HG03571 (cell line): ENCODE results near the gene MARF1.
"Not testable (repeated sequence)": the region's sequence is repeated elsewhere in the genome, so short reads cannot be mapped to it uniquely, and the experiment has no call there.

Experiments
- ATAC-seq: cut with Tn5 transposase; IDR thresholded peaks from one replicate; pipeline ENCODE4 v1.9.1; 2021; ENCODE audit not compliant: unreplicated experiment

Gene MARF1

DNA sequence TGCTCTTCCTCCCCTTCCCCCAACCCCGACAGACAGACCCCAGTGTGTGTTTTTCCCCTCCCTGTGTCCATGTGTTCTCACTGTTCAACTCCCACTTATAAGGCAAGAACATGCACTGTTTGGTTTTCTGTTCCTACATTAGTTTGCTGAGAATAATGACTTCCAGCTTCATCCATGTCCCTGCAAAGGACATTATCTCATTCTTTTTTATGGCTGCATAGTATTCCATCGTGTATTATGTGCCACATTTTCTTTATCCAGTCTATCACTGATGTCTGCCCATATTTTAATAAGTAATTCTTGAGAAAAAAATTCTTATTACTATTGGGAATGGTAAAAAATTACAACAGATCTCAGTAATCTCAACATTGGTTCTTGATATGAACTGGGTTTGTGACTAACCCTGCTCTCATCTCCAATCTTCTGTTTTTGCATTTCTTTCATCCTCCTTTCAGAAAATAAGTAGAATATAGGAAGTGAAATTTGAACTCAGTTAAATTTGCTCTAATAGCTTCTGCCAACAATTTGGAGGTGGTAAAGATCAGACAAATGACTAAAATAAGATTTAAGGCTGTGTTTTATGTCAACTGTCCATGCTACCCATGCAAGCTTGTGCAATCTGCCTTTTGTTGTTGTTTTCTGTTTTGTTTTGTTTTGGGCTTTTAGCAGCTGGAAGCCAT, 11.1 kb downstream of the MARF1 start:
- no peak for ATAC-seq

DNA sequence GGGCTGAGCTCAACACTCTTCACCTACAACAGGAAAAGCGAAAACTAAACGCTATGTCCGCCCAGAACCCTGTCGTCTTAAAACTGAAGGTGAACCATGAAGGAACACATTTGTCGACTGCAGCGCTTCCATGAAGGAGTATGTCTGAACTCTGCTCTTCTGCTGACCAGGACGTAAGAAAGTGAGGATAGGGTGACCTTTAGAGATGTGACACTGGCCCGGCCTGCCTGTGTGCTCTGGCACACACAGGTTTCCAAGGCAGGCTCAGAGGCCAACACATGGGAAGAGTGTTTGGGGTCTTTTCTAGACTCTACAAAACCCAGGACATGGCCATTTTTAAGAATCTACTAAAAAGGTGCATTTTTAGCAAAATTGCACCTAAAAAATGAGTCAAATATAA, 21.1 kb downstream of the MARF1 start:
- ATAC-seq: no peak

DNA sequence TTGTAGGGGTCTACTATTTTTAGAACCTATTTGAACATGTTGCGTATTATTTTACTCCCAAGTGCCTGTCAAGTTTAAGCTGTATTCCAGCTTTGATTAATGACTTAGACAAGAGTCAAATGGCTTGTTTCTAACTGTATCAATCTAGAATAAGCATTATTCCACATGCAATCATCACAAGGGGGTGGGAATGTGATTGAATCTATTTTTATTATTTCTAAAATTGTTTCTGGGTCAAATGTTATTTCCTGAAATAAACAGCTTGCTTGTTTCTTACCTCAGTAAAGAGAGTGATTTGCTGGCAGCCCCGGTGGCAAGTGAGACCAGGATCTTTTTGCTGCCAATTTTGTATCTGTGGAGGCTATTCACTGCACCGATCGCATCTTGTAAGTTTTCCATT, 21.5 kb downstream of the MARF1 start:
- no peak for ATAC-seq

DNA sequence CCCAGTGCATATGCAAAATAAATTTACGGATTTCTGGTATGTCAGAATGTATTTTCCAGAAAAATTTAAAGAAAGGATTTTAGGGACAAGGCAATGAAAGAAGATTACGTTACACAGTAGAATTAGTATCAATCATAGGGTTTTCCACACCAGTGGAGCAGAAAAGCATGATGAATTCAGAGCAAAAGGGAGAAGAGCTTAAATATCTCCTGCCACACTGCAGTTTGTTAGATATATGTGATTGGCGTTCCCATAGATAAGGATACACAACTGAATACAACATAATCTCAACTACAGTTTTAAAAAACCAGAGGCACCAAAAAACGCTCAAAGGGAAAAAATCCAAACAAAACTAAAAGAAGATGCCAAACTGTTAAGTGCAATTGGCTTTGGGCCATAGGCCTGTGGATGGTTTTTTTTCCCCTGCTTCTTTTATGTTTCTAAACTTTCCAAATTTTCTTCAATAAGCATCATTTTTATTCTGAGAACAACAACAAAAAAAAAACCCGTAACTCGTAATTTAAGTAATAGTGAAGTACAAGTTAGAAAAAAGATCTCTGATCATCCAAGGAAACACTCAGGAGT, 22.3 kb downstream of the MARF1 start:
- ATAC-seq: no peak

DNA sequence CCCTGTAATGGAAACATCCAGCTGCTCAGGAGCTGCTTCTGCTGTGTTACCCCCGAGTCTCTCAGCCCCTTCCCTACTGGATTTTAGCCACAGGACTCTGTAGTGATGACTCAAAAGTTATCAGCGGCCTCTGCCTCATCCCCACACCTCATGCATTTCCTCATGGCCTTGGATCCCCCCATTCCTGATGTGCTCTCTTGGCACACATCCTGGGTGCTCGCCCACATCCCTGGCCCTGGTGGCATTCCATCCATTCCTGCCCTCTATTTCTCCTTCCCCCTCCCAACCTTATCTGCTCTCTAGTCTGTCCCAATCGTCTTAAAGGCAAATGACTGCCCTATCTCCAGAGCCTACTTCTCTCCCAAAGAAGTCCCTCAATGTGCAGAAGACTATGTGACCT, 24.6 kb downstream of the MARF1 start:
- ATAC-seq: no peak

DNA sequence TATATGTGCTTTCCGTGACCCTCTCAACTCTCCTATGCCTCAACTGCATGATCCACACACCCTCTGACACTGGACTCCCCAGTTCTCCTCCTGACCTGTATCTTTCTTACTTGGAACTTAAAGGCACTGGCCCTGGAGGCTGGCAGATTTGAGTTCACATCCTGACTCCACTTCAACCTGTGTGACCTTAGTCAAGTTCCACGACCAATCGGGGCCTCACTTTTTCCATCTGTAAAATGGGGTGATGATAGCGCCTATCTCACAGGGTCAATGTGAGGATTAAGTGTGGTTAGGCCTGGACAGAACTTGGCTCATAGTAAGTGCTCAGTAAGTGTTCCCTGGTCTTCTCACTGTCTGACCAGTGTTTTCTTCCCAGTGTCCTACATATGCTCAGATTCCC, 25.1 kb downstream of the MARF1 start:
- no peak for ATAC-seq

DNA sequence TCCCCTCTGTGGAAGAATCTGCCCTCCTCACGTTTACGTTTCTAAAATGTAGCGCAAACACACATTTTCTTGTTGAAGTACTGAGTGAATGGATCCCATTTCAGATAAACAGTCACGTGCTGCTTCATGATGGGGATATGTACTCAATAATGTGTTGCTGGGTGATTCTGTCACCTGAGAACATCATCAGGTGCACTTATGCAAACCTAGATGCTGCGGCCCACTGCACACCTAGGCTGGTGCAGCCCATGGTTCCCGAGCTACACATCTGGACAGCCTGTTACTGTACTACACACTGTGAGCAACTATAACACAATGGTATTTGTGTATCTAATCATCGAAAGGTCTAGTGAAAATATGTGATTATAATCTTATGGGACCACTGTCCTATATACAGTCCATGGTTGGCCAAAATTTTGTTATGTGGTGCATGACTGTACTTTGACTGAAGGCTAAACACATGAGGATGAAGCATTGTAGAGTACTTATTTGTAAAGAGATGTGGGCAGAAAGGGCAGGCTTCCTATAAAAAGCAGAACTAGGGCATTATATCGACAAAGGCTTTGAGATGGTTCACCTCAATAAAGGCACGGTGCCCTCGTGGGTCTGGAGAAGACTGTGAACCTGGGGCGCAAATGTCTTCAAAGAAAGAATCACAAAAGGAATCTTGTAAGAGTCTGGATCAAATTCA, 26.3 kb downstream of the MARF1 start:
- ATAC-seq: no peak

DNA sequence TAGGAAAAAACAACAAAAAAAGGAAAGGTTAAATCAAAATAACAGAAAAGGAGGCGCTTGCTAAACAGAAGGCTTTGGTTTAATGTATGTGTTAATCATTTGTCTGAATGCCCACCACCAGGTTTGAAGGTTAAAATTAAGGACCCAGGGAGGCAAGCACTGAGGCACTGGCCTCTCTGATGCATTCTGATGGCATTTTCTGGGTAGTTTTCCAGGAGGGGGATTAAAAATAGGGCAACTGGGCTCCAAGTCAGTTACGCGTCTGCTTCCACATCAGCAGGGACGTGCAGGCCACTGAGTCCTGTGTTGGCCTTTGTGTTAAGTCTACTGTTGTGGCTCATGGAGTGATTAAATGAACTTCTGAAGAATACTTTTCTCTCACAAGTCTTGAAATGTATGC, 26.9 kb downstream of the MARF1 start:
- no peak for ATAC-seq

DNA sequence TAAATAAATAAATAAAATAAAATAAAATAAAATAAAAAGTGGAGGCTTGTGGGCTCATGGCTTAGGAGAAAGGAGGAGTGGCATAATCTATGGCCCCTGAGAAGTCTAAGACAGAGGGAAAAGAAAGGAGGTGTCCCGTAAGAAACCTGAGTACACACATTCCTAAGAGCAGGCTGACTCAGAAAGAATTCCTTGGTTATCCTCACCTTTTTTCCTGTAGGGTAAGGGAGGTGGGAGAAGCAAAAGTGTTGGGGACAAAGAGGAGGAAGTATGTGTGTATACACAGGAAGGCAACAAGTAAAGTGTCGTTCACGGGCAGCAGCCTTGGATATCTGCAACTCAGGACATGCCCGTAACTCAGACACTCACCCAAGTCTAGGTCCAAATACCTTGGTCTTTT, 29.3 kb downstream of the MARF1 start:
- ATAC-seq: no peak

DNA sequence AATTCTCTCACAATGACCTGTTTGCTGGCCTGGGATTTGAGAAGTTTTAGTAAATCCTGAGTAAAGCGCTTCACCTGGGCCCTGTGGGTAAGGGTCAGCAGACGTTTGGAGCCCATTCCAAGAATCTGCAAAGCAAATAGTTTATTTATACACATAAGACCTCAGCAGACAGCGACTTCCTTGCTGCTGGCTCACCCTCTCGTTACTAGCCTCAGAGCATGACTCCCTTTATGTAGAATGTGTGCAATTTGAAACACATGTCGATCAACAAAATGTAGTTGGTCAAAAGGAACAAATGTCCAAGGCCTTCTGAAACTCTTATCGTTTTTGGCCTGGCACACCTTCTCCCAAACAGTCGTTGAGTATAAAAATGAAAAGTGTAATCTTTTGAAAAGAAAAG, 31.3 kb downstream of the MARF1 start:
- ATAC-seq: no peak

DNA sequence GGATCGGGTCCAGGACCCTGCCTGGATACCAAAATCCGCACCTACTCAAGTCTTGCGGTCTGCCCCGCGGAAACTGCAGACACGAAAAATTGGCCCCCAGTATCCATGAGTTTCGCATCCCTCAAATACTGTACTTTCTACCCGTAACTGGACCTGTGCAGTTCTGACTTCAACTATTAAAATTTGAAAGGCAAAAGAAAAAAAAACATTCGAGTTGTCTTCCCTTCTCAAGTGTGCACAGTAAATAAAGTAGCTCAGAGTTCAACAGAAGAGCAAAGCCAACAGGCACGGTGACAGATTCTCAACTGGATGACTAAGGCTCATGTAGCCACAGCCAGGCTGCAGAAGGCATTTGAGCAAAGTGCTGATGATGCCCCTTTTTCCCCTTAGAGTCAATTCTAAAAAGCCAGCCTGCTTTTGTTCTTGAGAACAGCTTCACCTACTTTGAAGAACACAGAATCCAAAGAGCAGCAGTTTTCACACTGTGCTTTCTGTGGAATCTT, 32.5 kb downstream of the MARF1 start:
- ATAC-seq: no peak

DNA sequence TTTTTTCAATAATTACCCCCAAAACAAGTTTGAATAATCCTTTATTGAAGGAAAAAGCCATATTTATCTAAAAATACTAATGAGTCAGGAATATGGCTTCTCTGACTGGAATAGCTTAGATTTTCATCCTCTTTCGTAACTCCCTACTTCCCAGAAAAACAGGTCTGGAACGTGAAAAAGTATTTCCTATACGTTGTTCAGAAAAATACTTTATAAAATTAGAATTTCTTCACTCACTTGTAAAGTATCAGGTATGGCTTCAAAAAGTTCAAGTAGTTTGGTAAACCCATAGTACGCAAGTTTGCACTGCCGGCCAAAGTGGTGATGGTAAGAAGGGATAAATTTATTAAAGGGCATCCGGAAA, 33.7 kb downstream of the MARF1 start:
- no peak for ATAC-seq

DNA sequence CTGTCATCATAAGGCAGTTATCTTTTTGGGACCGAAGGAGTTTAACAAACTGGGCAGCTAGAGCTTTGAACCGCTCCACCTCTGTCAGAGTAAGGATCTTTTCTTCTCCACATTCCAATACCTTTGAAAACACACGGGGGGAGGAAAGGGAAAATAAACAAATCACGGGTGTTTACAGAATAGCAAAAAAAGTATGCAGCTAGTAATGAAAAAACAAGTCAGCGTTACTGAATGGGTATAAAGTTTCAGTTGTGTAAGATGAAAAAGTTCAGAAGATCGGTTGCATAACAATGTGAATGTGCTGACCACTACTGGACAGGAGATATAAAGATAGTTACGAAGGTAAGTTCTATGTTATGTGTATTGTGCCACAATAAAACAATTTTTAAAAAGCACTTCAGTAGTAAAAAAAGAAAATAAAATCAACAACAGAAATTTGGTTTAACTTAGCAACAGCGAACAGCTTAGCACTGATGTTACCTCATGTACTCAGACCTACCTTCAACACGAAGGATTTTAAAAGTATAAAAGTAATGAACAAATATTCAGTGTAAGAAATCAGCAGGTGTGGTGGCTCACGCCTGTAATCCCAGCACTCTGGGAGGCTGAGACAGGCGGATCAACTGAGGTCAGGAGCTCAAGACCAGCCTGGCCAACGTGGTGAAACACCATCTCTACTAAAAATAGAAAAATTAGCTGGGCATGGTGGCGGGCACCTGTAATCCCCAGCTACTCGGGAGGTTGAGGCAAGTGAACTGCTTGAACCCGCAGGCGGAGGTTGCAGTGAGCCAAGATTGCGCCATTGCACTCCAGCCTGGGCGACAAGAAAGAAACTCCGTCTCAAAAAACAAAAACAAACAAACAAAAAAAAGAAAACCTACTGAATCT, 34.3 kb downstream of the MARF1 start:
- ATAC-seq: no peak

DNA sequence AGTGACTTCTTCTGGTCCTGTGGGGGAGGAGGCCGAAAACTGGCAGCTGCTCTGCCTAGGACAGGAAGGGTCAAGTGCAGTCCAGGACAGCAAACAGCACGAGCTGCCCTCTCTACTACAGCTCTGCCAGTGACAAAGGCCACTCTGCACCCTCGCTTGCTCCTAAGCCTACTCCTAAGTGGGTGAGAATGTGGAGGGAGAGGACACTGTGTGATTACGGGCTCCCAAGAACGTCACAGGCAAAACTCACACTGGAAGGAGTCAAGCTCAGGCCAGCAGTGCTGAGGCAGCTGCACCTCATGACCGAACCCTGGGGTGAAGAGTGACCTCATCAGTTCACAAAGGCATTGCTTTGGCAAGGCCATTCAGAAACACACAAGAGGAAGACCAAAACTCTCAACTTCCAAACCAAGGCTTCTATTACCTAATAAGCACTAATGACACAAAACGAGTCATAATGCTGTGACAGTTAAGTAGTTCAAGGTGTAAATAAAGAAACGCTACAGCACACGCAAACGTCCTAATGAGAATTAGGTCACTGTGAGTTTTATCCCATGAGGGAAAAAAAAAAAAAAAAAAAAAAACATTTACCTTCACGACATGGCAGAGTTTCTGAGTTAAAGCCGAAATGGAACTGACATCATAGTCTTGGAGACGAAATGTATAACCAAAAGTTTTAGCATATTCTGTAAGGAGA, 35.1 kb downstream of the MARF1 start:
- ATAC-seq: no peak

DNA sequence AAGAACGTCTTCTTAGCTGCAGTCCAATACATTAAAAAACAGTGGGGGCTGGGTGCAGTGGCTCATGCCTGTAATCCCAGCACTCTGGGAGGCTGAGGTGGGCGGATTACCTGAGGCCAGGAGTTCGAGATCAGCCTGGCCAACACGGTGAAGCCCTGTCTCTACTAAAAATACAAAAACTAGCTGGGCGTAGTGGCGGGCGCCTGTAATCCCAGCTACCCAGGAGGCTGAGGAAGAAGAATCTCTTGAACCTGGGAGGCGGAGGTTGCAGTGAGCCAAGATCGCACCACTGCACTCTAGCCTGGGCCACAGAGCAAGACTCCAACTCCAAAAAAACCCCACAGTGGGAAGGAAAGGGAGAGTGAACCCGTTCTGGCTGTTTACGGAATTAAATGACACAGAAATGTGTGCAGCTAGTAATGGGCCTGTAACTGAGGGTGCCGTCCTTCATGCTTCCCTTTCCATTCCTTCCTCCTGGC, 35.7 kb downstream of the MARF1 start:
- ATAC-seq: not testable (repeated sequence)

DNA sequence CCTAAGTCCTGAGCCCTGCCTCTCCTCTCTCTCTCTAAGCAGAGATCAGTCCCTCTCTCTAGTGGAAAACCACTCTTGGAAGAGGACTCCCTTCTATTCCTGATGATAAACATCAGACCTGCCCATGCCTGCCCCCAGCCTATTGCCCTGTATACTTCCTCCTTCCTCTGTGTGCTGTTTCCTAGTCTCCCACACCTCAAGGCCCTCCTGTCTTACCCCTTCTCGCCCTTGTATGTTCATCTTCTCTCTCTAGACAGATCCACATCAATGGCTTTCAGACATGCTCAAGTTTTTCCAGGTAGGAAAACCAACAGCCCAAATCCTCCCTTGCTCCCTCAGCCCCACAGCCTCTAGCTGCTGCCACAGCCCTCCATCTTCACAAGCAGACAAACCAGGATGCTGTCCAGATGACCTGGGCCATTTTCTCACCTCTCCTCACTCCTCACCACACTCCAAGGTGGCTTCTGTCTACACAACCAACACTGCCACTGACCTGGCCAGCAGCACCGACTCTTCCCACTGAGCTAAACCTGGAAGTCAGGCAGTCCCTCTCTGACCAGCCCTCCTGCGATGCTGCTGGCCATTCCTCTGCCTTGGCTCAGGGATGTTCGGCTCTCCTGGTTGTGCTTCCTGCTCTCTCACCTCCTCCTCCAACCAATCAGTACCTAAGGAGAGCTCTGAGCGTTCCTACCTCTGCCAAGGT, 36.3 kb downstream of the MARF1 start:
- no peak for ATAC-seq

DNA sequence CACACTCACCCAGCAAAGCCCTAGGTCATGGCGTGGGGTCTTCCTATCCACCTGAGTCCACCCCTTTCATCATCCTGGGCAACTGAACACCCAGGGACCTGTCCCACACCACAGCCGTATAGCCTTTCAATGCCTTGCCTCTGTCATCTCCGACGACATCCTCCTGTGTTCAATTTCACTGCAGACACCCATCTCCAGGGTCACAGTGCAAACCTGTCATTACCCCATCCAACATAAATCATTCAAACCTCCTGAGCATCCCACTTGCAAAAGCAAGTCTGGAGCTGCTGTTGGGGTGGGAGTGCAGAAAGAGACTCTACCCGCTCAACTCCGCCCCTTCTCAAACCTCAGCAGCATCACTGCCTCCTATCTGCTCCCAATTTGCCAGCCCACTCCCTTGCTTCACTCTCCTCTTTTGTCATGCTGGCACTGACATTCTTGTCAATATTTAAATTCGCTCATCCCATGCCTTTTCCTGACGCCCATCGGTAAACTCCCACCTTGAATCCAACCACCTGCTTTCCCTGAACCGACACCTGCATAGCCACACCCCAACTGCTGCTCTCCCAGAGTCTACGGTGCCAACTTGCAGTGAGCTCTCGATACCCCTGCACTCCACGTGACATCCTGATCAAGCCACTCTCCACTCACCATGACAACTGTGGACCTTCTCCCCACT, 37.0 kb downstream of the MARF1 start:
- no peak for ATAC-seq

DNA sequence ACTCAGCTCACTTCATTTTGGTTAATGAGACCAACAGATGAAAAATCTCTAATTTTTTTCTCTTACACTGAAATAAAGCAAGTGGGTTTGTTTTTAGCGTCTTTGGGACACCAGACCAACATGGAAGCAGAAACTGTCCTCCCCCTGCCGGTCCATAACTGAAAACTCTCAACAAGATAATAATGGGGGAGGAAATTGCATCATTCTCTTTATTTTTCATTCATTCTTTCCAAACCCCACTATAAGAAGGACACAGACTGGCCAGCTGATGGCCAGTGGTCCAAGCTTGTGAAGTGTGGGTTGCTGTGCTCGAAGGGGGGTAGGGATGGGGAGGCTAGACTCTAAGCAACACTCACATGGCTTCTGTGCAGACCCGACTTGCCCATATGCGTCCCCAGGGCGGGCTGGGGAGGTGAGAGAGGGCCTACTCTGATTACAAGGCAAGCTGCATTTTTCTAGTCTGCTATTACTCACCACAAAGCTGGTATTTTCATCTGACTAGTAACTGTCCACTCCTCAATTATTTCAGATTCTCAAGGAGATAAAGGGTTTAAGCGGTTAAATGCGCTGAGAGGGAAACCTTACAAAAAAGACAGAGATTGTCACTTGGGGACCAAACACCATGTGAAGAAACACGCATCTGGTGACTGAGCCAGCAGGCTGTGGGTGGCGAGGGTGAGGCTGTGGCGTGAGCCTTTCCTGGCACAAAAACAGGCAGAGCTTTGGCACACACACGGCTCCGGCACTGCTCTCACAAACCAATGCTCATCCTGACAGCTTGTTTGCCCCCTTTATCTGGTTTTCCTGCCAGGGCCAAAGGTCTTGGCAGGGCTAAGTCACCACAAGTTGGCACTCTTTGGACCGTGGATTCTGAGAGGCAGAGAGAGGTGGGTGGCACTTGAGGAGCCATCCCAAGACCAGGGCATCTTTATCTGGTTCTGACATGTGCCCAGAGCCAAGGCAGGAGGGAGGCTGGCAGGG, 38.2 kb downstream of the MARF1 start:
- no peak for ATAC-seq
